ENCODE data around the gene CCDC73. TPM values are rescaled to one million over a fixed set of nuclear protein-coding genes. Genes with fewer than 3 reads are reported as not detected.

CCDC73 gene
- total RNA-seq, 3 donors from 2014 or later = not detected

- Histone ChIP-seq H3K4me1 (ENCODE audit: low read depth) (no peaks in the 10 kb centered on the region), H3K9me3 (no peaks in the 10 kb centered on the region), H3K4me3 (no peak overlapping the region), H3K36me3 (ENCODE audit: low read depth) (no peaks in the 10 kb centered on the region)
- DNase-seq (no peak), ATAC-seq (no peak)
- intact Hi-C loops (cut with DNase I, micrococcal nuclease) = no loop called here
- TF ChIP-seq CTCF (IDR thresholded peaks at IDR 0.05) = no peak
Observed at GRCh38 chr11:32704261-32704660, 90.2 kb downstream of the CCDC73 start.

- Histone ChIP-seq H3K4me1 (ENCODE audit: low read depth) (no peaks in the 10 kb centered on the region), H3K4me3 (no peak overlapping the region), H3K36me3 (ENCODE audit: low read depth) (no peaks in the 10 kb centered on the region), H3K9me3 (no peaks in the 10 kb centered on the region)
- intact Hi-C loops (cut with DNase I, micrococcal nuclease) = no loop called here
- no peak for TF ChIP-seq CTCF (IDR thresholded peaks at IDR 0.05)
- no peak for DNase-seq
- no peak for ATAC-seq
Observed at GRCh38 chr11:32701616-32702015, 92.8 kb downstream of the CCDC73 start.

- Histone ChIP-seq H3K4me1 (ENCODE audit: low read depth) (no peaks in the 10 kb centered on the region), H3K9me3 (no peaks in the 10 kb centered on the region), H3K36me3 (ENCODE audit: low read depth) (no peaks in the 10 kb centered on the region), H3K4me3 (no peak overlapping the region)
- ATAC-seq = no peak
- intact Hi-C loops (cut with DNase I, micrococcal nuclease) = no loop called here
- TF ChIP-seq CTCF (IDR thresholded peaks at IDR 0.05) = no peak
- DNase-seq = no peak
Observed at GRCh38 chr11:32698579-32698978, 95.9 kb downstream of the CCDC73 start.

GRCh38 chr11:32671051-32671450 is 123.4 kb downstream of the CCDC73 start:
- Histone ChIP-seq H3K36me3 (ENCODE audit: low read depth) (no peaks in the 10 kb centered on the region), H3K4me3 (no peak overlapping the region), H3K4me1 (ENCODE audit: low read depth) (no peaks in the 10 kb centered on the region), H3K9me3 (peaks cover 7% of the 10 kb centered on the region)
- no peak for TF ChIP-seq CTCF (IDR thresholded peaks at IDR 0.05)
- ATAC-seq (no peak), DNase-seq (no peak)
- intact Hi-C loops (cut with DNase I, micrococcal nuclease) = no loop called here

GRCh38 chr11:32659672-32660071 is 134.8 kb downstream of the CCDC73 start:
- TF ChIP-seq CTCF (IDR thresholded peaks at IDR 0.05) = no peak
- H3K9me3 ChIP-seq = no peaks in the 10 kb centered on the region
- no peaks in the 10 kb centered on the region for H3K4me1 ChIP-seq (ENCODE audit: low read depth)
- H3K4me3 ChIP-seq = no peak overlapping the region
- no peaks in the 10 kb centered on the region for H3K36me3 ChIP-seq (ENCODE audit: low read depth)
- intact Hi-C loops (cut with DNase I, micrococcal nuclease) = no loop called here
- ATAC-seq (no peak), DNase-seq (no peak)
